ENCODE data around the gene CFAP77. TPM values are rescaled to one million over a fixed set of nuclear protein-coding genes. Genes with fewer than 3 reads are reported as not detected.

The CFAP77 gene
- polyA plus RNA-seq, 1 donor: 0.13 TPM

- WGBS (ENCODE audit: insufficient coverage, low lambda C conversion rate): no CpG with 5 or more reads among the region's 2 CpGs
- peaks cover 61% of the 10 kb centered on the region for H3K36me3 ChIP-seq (ENCODE audit: control insufficient read depth, insufficient read depth, low read length)
- no peaks in the 10 kb centered on the region for H3K27me3 ChIP-seq (ENCODE audit: control insufficient read depth, insufficient read depth, low read length)
These were observed 205.8 kb downstream of the CFAP77 start for GRCh38 chr9:132615774-132616173.

GRCh38 chr9:132616725-132617124, 206.7 kb downstream of the CFAP77 start:
- 96% methylated on average over 4 of the region's 5 CpGs for WGBS (ENCODE audit: insufficient coverage, low lambda C conversion rate)
- no peak overlapping the region for H3K4me3 ChIP-seq (ENCODE audit: low read length)
- H3K27me3 ChIP-seq (ENCODE audit: control insufficient read depth, insufficient read depth, low read length): no peaks in the 10 kb centered on the region
- DNase-seq: no peak
- no peaks in the 10 kb centered on the region for H3K9me3 ChIP-seq (ENCODE audit: control insufficient read depth, low read depth, low read length)
- peaks cover 52% of the 10 kb centered on the region for H3K36me3 ChIP-seq (ENCODE audit: control insufficient read depth, insufficient read depth, low read length)
- no peak overlapping the region for H3K27ac ChIP-seq (ENCODE audit: low read length)
- no peaks in the 10 kb centered on the region for H3K4me1 ChIP-seq (ENCODE audit: control insufficient read depth, insufficient read depth, low read length)

More at GRCh38 chr9:132615774-132616173, 205.8 kb downstream of the CFAP77 start:
- H3K4me3 ChIP-seq (ENCODE audit: low read length): no peak overlapping the region
- no peaks in the 10 kb centered on the region for H3K9me3 ChIP-seq (ENCODE audit: control insufficient read depth, low read depth, low read length)
- DNase-seq: no peak
- no peaks in the 10 kb centered on the region for H3K4me1 ChIP-seq (ENCODE audit: control insufficient read depth, insufficient read depth, low read length)
- H3K27ac ChIP-seq (ENCODE audit: low read length): no peak overlapping the region

- H3K36me3 ChIP-seq (ENCODE audit: control insufficient read depth, insufficient read depth, low read length): peaks cover 41% of the 10 kb centered on the region
- no CpG with 5 or more reads among the region's 5 CpGs for WGBS (ENCODE audit: insufficient coverage, low lambda C conversion rate)
- peak; percentile 6 to 7 for DNase-seq
- no peaks in the 10 kb centered on the region for H3K27me3 ChIP-seq (ENCODE audit: control insufficient read depth, insufficient read depth, low read length)
- no peaks in the 10 kb centered on the region for H3K9me3 ChIP-seq (ENCODE audit: control insufficient read depth, low read depth, low read length)
- no peak overlapping the region for H3K4me3 ChIP-seq (ENCODE audit: low read length)
- no peaks in the 10 kb centered on the region for H3K4me1 ChIP-seq (ENCODE audit: control insufficient read depth, insufficient read depth, low read length)
- no peak overlapping the region for H3K27ac ChIP-seq (ENCODE audit: low read length)
These were observed 212.1 kb downstream of the CFAP77 start for GRCh38 chr9:132622159-132622558.

Other genes starting within 250 kb of the CFAP77 start
- gene NTNG2, start 248.2 kb upstream of the CFAP77 start, polyA plus RNA-seq: 0.40 TPM
- 38.5 TPM for gene SETX, start 55.2 kb upstream of the CFAP77 start, polyA plus RNA-seq
- 12.5 TPM for gene TTF1, start 3.4 kb upstream of the CFAP77 start, polyA plus RNA-seq
- 0.01 TPM for gene BARHL1, start 172.4 kb downstream of the CFAP77 start, polyA plus RNA-seq